NCI-H128 (cell line): Measurements from ENCODE around the gene AFF3.
"Not testable (repeated sequence)": the region's sequence is repeated elsewhere in the genome, so short reads cannot be mapped to it uniquely, and the experiment has no call there.

Experiments
- DNase-seq: peaks from one replicate; lab custom pipeline; 2025; ENCODE audit not compliant: unreplicated experiment; lab: John Stamatoyannopoulos, UW

AFF3 gene

DNA sequence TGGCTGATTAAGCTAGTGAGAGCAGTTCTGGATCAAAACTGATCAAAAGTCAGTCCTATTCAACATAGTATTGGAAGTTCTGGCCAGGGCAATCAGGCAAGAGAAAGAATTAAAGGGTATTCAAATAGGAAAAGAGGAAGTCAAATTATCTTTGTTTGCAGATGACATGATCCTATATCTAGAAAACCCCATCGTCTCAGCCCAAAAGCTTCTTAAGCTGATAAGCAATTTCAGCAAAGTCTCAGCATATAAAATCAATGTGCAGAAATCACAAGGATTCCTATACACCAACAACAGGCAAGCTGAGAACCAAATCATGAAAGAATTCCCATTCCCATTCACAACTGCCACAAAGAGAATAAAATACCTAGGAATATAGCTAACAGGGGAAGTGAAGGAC lies 368.7 kb downstream of the AFF3 start:
- not testable (repeated sequence) for DNase-seq

- DNase-seq, result no peak
These were observed 369.6 kb downstream of the AFF3 start for GRCh38 chr2:99772591-99773331.

GRCh38 chr2:99771681-99772333 lies 370.6 kb downstream of the AFF3 start:
- no peak for DNase-seq

GRCh38 chr2:99770876-99771275 lies 371.5 kb downstream of the AFF3 start:
- no peak for DNase-seq

DNA sequence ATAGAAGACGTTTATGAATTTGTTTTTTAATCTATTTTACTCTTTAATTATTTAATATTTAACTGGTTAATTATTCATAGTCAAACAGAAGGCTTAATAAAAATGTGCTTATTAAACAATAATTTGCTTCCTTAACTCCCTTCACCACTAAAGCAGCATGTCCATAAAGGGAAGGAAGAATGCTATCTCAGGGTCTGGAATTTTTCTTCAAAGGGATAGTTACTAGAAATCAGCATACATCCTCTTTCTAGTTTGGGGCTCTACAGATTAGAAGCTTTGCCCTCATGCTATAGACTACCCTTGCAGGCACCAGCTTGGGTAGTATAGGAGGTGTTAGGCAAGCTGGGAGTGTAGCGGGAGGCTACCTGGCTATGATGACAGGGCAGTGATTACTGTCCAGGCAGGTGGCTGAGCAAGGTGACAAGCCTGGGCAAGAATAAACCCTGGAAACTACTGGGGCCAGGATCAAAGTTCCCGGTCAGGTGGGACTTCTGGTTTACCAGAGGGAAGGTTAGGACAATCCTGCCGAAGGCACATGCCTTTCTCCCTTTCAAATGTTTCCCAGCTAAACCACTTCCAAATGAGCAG lies 376.6 kb downstream of the AFF3 start:
- no peak for DNase-seq

DNA sequence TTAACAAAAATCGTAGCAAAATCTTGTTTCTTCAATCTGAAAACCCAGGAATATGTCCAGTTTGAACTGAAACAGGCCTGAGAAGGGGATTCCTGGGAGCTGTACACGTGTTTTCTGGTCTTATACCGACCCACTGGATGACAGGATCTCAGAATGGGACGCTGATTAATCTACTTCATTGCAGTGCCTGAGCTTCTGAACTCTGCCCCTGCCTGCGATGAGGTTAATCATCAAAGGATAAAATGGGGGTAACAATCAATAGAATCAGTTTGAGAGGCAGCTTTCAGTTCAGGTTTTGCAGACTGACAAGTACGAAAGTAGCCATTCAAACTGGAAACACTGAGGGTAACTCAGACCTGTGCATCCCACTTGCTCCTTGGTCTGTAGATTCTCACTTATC lies 378.6 kb downstream of the AFF3 start:
- no peak for DNase-seq

- DNase-seq, result no peak
These were observed 379.7 kb downstream of the AFF3 start for GRCh38 chr2:99762714-99763113.

DNA sequence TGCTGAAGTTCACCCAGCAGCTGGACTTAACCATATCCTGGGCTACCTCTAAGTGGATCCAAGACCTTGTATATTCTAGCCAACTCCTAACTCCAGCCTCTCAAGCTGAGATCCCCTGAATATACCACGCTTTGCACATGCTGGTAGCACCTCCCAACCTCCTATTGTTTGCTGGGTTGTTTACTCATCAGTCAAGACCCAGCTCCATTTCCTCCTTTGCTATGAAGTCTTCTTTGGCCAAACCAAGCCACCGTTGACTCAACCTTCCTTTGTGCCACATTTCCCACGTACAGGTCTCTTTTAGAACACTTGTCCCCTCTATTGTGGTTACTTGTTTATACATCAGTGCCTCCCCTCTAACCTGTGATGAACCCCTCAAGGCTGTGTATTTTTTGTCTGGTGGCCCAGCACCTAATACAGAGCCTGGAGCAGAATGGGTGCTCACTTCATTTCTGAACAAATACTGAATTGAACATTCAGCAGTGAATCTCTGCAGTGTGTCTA lies 384.7 kb downstream of the AFF3 start:
- no peak for DNase-seq

- no peak for DNase-seq
These were observed 386.3 kb downstream of the AFF3 start for GRCh38 chr2:99756059-99756458.

GRCh38 chr2:99754210-99754609 lies 388.2 kb downstream of the AFF3 start:
- DNase-seq, result no peak

- DNase-seq, result no peak
These were observed 388.9 kb downstream of the AFF3 start for GRCh38 chr2:99753505-99753904.

- DNase-seq, result no peak
These were observed 394.0 kb downstream of the AFF3 start for GRCh38 chr2:99748344-99748743.

- no peak for DNase-seq
These were observed 394.5 kb downstream of the AFF3 start for GRCh38 chr2:99747842-99748241.

- DNase-seq, result no peak
These were observed 399.2 kb downstream of the AFF3 start for GRCh38 chr2:99743146-99743545.

DNA sequence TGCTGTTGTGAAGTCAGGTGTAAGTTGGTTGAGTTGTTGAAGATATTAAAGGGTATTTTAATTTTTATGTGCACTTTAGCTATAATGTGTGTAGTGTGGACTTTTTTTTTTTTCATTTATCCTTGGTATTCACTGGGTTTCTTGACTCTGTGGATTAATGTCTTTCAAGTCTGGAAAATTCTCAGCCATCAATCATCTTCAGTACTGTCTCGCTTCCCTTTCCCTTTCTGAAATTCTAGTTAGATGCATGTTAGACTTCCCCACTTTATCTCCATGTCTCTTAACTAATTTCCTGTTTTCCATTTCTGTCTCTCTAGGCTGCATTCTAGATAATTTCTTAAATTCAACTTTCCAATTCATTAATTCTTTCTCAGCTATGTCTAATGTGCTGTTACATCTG lies 404.9 kb downstream of the AFF3 start:
- no peak for DNase-seq

- no peak for DNase-seq
These were observed 406.6 kb downstream of the AFF3 start for GRCh38 chr2:99735753-99736152.

DNA sequence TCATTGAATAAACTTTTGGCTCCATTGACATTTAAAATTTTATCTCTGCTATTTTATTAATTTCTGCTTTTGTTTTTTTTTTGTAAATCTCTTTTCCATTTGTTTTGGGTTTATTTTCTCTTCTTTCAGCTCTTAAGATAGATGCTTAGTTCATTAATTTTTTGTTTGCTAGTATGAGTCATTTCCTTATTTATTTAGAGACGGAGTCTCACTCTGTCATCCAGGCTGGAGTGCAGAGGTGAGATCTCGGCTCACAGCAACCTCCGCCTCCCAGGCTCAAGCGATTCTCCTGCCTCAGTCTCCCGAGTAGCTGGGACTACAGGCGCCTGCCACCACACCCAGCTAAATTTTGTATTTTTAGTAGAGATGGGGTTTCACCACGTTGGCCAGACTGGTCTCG lies 407.1 kb downstream of the AFF3 start:
- not testable (repeated sequence) for DNase-seq

GRCh38 chr2:99734236-99734635 lies 408.2 kb downstream of the AFF3 start:
- no peak for DNase-seq

DNA sequence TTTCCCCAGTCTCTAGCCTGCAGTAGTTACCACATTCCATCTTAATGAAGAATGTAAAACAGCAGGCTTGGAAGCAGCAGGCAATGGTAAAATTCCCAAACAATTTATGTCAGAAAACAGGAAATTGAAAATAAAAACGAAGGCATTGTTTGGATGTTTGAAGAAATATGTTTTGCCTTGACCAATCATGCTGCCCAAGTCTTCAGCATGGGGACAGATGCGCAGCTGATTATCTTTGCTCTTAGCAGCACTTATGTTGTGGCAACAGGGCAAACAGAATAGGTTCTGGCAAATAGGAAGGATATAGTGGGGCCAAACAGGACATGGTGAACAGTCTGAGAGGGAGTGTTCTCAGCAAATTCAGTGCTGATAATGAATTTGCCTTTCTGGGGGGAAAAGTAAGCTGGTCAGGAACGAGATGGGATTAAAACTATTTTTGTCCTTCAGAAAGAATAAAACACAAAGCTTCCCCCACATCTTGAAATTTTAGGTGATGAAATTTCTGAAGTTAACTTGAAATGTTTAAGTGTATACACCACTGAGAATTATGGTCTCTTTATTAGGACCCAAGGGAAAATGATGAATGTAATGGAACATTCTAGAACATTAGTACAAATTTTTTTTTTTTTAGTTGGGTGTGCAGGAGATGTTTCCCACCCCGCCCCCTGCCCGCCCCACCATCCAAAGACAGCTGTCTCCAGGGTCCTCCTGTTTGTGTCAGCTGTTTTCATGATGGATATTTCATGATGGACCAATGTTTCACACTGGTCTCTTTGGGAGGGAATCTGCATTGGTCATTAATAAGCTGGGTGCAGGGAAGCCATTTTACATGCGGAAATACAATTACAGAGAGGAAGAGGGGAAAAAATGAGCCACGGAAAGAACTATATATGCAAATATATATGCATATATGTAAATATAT lies 413.0 kb downstream of the AFF3 start:
- DNase-seq, result no peak

DNA sequence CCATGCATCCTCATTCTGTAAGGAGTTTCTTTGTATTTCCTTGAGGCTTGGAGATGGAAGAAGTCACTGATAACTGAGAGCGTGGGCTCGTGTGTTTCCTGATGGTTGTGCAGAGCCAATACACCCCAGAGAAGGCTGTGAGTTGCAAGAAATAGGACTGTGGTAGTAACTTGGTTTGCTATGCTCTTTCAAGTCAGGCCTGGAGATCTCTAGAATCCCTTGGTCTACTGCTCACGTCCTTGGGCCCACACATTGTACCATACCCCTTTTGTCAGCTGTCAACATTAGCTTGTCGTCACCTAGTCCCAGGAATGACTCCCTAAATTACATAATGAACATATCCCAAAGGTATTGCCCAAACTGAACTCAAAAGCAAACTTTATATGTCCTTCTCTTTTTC lies 414.2 kb downstream of the AFF3 start:
- DNase-seq, result no peak

GRCh38 chr2:99727199-99727598 lies 415.2 kb downstream of the AFF3 start:
- no peak for DNase-seq
